ENCODE results near the gene PPP1R16B.

The PPP1R16B gene

DNA sequence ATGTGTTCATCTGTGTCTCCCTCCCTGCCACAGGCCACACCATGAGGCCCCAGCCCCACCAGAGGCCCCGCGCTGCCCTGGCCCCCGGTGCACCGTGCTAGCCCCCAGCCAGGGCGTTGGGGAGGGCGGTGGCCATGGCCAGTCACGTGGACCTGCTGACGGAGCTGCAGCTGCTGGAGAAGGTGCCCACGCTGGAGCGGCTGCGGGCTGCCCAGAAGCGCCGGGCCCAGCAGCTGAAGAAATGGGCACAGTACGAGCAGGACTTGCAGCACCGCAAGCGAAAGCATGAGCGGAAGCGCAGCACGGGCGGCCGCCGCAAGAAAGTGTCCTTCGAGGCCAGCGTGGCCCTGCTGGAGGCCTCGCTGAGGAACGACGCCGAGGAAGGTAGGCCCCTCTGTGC, 30.3 kb downstream of the PPP1R16B start:
- Histone ChIP-seq H3K27me3 (replicated peaks) (no peaks in the 10 kb centered on the region), H3K4me3 (ENCODE audit: low read depth, low read length) (no peak overlapping the region), H3K36me3 (replicated peaks) (no peaks in the 10 kb centered on the region), H3K27ac (no peak overlapping the region)
- in situ Hi-C loops (cut with HindIII; ENCODE audit: low pct_ligation_motif_present, low sequenced_read_pairs): no loop called here
- TF ChIP-seq CTCF (IDR thresholded peaks at IDR 0.05; ENCODE audit: low read depth, low read length, missing control alignments): no peak
- no peak for DNase-seq

- DNase-seq: no peak
- Histone ChIP-seq H3K36me3 (replicated peaks) (no peaks in the 10 kb centered on the region), H3K27me3 (replicated peaks) (no peaks in the 10 kb centered on the region), H3K4me3 (ENCODE audit: low read depth, low read length) (no peak overlapping the region), H3K27ac (no peak overlapping the region)
- TF ChIP-seq CTCF (IDR thresholded peaks at IDR 0.05; ENCODE audit: low read depth, low read length, missing control alignments): no peak
- in situ Hi-C loops (cut with HindIII; ENCODE audit: low pct_ligation_motif_present, low sequenced_read_pairs): no loop called here
These were observed 31.5 kb downstream of the PPP1R16B start for GRCh38 chr20:38836991-38837390.

- Histone ChIP-seq H3K27me3 (replicated peaks) (no peaks in the 10 kb centered on the region), H3K4me3 (ENCODE audit: low read depth, low read length) (no peak overlapping the region), H3K36me3 (replicated peaks) (no peaks in the 10 kb centered on the region), H3K27ac (no peak overlapping the region)
- no peak for DNase-seq
- in situ Hi-C loops (cut with HindIII; ENCODE audit: low pct_ligation_motif_present, low sequenced_read_pairs): no loop called here
- TF ChIP-seq CTCF (IDR thresholded peaks at IDR 0.05; ENCODE audit: low read depth, low read length, missing control alignments): no peak
These were observed 32.8 kb downstream of the PPP1R16B start for GRCh38 chr20:38838326-38838725.

DNA sequence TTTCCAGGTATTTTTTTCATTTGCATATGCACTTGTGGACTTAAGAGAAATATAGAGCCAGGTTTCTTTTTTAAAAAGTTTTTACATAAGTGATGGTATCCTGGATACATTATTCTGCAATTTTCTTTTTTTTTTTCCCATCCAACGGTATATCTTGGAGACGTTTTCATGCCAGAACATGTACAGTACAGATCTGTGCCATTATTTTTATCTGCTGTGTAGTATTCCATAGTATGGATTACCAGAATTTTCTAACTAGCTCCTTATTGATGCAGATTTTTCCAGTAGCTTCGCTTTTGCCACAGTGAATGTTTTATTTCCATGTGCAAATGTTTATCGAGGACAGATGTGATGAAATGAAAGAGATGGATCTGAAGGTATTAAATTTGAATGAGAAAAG, 34.1 kb downstream of the PPP1R16B start:
- no peak for DNase-seq
- TF ChIP-seq CTCF (IDR thresholded peaks at IDR 0.05; ENCODE audit: low read depth, low read length, missing control alignments): no peak
- in situ Hi-C loops (cut with HindIII; ENCODE audit: low pct_ligation_motif_present, low sequenced_read_pairs): no loop called here
- H3K4me3 ChIP-seq (ENCODE audit: low read depth, low read length): no peak overlapping the region
- H3K27me3 ChIP-seq (replicated peaks): no peaks in the 10 kb centered on the region
- no peaks in the 10 kb centered on the region for H3K36me3 ChIP-seq (replicated peaks)
- H3K27ac ChIP-seq: no peak overlapping the region

DNA sequence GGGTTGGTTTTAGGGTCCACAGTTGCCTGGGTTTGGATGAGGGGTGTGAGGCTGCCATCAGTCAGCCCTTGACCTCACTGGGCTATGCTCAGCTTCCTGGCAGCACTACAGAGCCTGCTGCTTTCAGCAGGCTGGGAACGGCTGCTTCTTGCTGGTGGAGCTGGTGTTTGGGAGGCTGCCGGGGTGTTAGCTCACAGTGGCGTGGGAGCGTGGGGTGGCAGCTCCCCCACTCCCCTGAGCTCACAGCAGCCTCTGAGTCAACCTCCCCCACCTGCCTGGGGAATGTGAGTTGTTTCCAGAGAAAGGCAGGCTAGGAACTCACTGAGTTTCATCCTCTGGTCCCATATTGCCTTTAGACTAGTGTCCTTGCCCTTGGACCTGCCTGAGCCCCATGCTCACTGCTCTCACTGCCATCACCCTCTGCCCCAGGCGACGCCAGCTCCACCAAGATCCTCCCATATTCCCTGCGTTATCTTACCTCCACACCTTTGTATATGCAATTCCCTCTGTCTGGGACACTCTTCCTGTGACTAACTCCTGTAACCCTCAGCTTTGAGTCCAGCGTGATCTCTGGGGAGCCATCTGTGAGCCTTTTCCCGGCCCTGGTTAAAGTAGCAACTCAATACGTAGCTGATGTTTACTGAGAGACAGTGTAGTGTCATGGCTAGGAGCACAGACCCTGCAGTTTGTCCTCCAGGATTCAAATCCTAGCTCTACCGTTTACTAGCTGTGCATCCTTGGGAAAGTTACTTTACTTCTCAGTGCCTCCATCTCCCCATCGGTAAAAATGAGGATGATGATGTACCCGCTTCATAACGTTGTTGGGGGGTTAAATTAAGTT, 34.8 kb downstream of the PPP1R16B start:
- in situ Hi-C loops (cut with HindIII; ENCODE audit: low pct_ligation_motif_present, low sequenced_read_pairs): no loop called here
- Histone ChIP-seq H3K27ac (no peak overlapping the region), H3K4me3 (ENCODE audit: low read depth, low read length) (no peak overlapping the region)

More for the DNA sequence above, 34.8 kb downstream of the PPP1R16B start:
- DNase-seq: no peak
- no peak for TF ChIP-seq CTCF (IDR thresholded peaks at IDR 0.05; ENCODE audit: low read depth, low read length, missing control alignments)
- H3K27me3 ChIP-seq (replicated peaks): no peaks in the 10 kb centered on the region
- no peaks in the 10 kb centered on the region for H3K36me3 ChIP-seq (replicated peaks)

Measured in brain microvascular endothelial cell (primary cell).